HG02763 (cell line): Measurements from ENCODE around the gene NEU4.
A peak's percentile ranks its signal among the peaks of the same experiment; 100 is the strongest.

Experiments used
- ATAC-seq: cut with Tn5 transposase; IDR thresholded peaks from one replicate; pipeline ENCODE4 v1.9.1; 2021; ENCODE audit warnings: mild to moderate bottlenecking, moderate library complexity; ENCODE audit not compliant: unreplicated experiment

The NEU4 gene

GRCh38 chr2:241849616-241850543 lies 40.9 kb downstream of the NEU4 start:
- no peak for ATAC-seq

GRCh38 chr2:241850544-241851324 lies 41.7 kb downstream of the NEU4 start:
- no peak for ATAC-seq

- no peak for ATAC-seq
These were observed 42.5 kb downstream of the NEU4 start for GRCh38 chr2:241851325-241852115.

GRCh38 chr2:241852116-241852980 lies 43.4 kb downstream of the NEU4 start:
- ATAC-seq, result no peak

- no peak for ATAC-seq
These were observed 44.1 kb downstream of the NEU4 start for GRCh38 chr2:241852981-241853631.

GRCh38 chr2:241853651-241854341 lies 44.8 kb downstream of the NEU4 start:
- ATAC-seq, result no peak

- ATAC-seq, result no peak
These were observed 45.6 kb downstream of the NEU4 start for GRCh38 chr2:241854342-241855244.

- no peak for ATAC-seq
These were observed 46.4 kb downstream of the NEU4 start for GRCh38 chr2:241855245-241855887.

- no peak for ATAC-seq
These were observed 47.0 kb downstream of the NEU4 start for GRCh38 chr2:241855888-241856422.

GRCh38 chr2:241857041-241857541 lies 48.1 kb downstream of the NEU4 start:
- no peak for ATAC-seq

- no peak for ATAC-seq
These were observed 48.7 kb downstream of the NEU4 start for GRCh38 chr2:241857572-241858121.

- ATAC-seq, result no peak
These were observed 49.4 kb downstream of the NEU4 start, which contains the start of gene PDCD1 for GRCh38 chr2:241858206-241859016. TSS of gene PDCD1 (minus strand) at chr2:241858894. CDS start at chr2:241858838, 56 bp downstream.

- ATAC-seq, result no peak
These were observed 50.0 kb downstream of the NEU4 start for GRCh38 chr2:241859017-241859435.

GRCh38 chr2:241859436-241860183 lies 50.6 kb downstream of the NEU4 start:
- peak; percentile 34 for ATAC-seq
